LHCN-M2 (cell line): ENCODE results near the gene ECPAS. TPM values are rescaled to one million over a fixed set of nuclear protein-coding genes. Genes with fewer than 3 reads are reported as not detected.
A peak's percentile ranks its signal among the peaks of the same experiment; 100 is the strongest.
"Not testable (repeated sequence)": the region's sequence is repeated elsewhere in the genome, so short reads cannot be mapped to it uniquely, and the experiment has no call there.

Source experiments
- DNase-seq: peaks from one replicate; pipeline ENCODE4 v3.0.0-alpha.2; 2012; ENCODE audit warnings: low read depth
- total RNA-seq: library from RNA; depleted of rRNA; stranded (reverse); fragments of >200 nt; gene quantifications from 2 replicates; pipeline ENCODE4 v1.2.3, GENCODE V29; 2014; rRNA removed

Gene ECPAS
- total RNA-seq, 1 experiment from 2014 or later = 48.5 TPM

- DNase-seq = no peak
Observed at GRCh38 chr9:111352545-111352944, 131.6 kb downstream of the ECPAS start.

- DNase-seq = no peak
Observed at GRCh38 chr9:111350556-111350955, 133.6 kb downstream of the ECPAS start.

- no peak for DNase-seq
Observed at GRCh38 chr9:111349766-111350165, 134.4 kb downstream of the ECPAS start.

GRCh38 chr9:111348821-111349271, 135.3 kb downstream of the ECPAS start:
- peak; percentile 7 for DNase-seq

- DNase-seq = not testable (repeated sequence)
Observed at GRCh38 chr9:111334318-111334863, 149.8 kb downstream of the ECPAS start.

GRCh38 chr9:111330124-111330523, 154.1 kb downstream of the ECPAS start, which contains the start of gene OR2K2:
Gene OR2K2 (minus strand): TSS chr9:111330224. CDS start chr9:111328433, 1,791 bp downstream.
- DNase-seq = no peak

- DNase-seq = no peak
Observed at GRCh38 chr9:111320631-111321030, 163.6 kb downstream of the ECPAS start.

GRCh38 chr9:111316796-111317195, 167.4 kb downstream of the ECPAS start:
- no peak for DNase-seq

Other genes with a start within 250 kb of the ECPAS start
- not detected in 2 replicates for gene OR2K2, start 154.2 kb downstream of the ECPAS start, total RNA-seq
- 0.75 and 1.0 TPM in 2 replicates for gene ZNF483, start 40.8 kb upstream of the ECPAS start, total RNA-seq
- gene PTGR1, start 115.3 kb upstream of the ECPAS start, total RNA-seq = 82.7 and 89.7 TPM in 2 replicates
- gene DNAJC25, start 147.0 kb upstream of the ECPAS start, total RNA-seq = 9.0 and 12.9 TPM in 2 replicates
- gene GNG10, start 177.2 kb upstream of the ECPAS start, total RNA-seq = 117 and 122 TPM in 2 replicates